GM19240 (cell line): ENCODE results near the gene TMEM255B.
A peak's percentile ranks its signal among the peaks of the same experiment; 100 is the strongest.
"Not testable (repeated sequence)": the region's sequence is repeated elsewhere in the genome, so short reads cannot be mapped to it uniquely, and the experiment has no call there.

Experiments used
- DNase-seq: peaks from one replicate; pipeline ENCODE4 v3.0.0; 2011; ENCODE audit warnings: low spot score; ENCODE audit not compliant: insufficient read length

The TMEM255B gene

DNA sequence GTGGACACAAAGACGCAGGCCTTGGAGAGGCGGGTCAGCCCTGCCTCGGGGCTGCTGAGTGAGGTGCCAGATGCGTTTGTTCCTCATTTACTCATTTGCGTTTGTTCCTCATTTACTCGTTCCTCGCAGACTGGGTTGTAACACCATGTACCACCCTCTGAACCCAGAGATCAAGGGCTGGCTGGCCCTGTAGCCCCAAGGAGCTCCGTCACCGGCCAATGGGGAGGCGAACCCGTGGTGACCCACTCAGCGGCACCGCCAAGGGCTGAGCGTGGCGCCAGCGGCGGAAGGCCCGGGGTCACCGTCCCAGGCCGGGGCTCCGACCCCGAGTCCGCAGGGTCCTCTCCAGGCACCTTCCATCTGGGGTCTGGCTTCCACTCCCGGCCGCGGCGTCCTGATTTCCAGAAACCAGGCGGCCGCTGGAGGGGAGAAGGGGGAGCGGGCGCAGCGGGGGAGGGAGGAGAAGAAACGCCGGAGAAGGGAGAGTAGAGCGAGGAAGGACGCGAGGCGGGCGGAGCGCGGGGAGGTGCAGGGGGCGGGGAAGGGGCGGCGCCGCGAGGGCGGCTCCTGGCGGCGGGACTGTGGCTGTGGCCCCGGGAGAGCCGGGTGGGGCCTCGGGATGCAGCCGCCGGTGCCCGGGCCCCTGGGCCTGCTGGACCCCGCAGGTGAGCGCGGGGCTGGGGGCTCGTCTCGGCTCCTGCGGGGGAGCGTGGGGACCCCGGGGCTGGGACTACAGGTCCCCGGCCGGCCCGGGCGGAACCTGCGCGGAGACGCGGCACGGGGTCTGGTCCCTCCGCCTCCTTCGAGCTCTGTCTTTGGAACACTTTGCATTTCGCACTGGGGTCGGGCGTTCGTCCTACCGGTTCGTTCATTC, at the start of gene TMEM255B:
TSS of gene TMEM255B (plus strand) at position 576 of the 874 bp plus-strand sequence. CDS start at position 620, 44 bp downstream.
- DNase-seq, result peak; percentile 94

DNA sequence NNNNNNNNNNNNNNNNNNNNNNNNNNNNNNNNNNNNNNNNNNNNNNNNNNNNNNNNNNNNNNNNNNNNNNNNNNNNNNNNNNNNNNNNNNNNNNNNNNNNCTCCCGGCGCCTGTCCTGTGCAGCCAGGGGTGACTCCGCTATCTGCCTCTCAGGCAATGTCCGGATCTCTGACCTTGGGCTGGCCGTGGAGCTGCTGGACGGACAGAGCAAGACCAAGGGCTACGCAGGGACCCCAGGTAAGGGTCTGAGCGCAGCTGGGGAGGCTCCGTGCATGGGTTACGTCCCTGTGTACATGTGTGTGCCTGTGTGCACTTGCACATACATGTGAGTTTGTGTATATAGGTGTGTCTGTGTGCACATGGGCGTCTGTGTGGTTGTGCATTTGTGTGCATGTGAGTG, 36.1 kb upstream of the TMEM255B start:
- no peak for DNase-seq

DNA sequence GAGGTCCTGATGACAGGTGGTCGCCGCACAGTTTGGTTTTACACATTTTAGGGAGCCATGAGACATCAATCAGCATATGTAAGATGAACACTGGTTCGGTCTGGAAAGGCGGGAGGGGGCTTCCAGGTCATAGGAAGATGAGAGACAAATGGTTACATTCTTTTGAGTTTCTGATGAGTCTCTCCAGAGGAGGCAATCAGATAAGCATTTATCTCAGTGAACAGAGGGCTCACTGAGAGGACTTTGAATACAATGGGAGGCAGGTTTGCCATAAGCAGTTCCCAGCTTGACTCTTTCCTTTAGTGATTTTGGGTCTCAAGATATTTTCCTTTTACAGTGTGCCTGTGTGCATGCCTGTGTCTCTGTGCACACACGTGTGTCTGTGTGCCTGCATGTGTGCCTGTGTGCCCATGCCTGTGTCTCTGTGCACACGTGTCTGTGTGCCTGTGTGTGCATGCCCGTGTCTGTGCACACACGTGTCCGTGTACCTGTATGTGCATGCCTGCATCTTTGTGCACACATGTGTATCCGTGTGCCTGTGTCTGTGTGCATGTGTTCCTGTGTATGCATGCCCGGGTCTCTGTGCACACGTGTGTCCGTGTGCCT, 35.5 kb upstream of the TMEM255B start:
- no peak for DNase-seq

DNA sequence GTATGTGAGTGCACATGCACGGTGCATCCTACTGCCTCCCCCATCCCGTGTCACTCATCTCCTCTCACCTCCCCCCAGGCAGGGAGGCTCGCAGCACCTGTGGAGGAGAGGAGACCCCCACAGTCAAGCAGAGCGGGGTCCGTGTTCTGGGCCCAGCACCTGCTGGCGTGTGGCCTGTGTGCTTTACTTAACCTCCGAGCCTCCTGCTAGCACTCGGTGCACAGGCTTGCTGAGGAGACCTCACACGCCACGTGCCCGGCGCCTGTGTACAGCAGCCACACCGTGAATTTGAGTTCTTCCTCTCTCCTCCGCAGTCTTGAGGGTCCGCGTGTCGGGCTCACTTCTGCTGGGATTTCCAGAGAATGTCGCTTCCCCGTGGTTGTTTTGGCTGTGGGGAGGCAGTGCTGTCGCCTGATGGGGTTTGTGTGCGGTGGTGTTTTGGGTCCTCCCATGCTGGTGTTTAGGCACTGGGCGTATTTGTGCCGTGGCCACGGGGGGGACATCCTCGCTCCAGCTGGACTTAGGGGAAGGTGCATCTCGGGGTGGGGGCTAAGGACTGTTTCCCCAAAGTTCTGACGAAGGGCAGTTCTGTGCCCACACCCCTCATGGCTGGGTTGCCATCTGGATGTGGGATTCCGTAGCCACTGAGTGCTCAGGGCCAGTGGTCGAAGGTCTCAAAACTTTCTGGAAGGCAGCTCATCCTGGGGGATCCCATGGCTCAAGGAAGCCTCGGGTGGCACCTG, 34.8 kb upstream of the TMEM255B start:
- DNase-seq, result no peak

DNA sequence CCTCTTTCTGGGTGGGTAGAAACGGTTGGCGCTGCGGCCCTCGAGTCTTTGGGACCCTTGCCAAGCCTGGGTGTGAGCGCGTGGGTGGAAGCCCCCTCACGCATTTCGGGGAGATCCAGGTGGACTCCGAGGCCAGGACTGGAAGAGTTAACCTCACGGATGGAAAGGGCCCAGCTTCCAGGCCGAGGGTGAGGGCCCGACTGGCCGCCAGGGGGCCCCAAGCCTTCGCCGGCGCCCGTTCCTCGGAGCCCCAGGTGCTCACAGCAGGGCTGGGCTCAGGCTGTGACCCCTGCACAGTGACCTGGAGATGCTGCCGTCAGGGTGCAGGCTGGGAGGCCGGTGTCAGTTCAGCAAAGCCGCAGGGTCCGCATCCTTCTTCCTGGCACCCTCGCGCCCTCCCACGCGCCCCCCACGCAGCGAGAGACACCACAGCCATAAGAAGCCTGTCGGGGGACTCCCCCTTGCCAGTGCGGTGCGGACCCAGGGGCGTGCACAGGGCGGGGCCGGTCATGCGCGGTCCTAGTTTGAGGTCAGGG, 34.2 kb upstream of the TMEM255B start:
- DNase-seq, result peak; percentile 48

DNA sequence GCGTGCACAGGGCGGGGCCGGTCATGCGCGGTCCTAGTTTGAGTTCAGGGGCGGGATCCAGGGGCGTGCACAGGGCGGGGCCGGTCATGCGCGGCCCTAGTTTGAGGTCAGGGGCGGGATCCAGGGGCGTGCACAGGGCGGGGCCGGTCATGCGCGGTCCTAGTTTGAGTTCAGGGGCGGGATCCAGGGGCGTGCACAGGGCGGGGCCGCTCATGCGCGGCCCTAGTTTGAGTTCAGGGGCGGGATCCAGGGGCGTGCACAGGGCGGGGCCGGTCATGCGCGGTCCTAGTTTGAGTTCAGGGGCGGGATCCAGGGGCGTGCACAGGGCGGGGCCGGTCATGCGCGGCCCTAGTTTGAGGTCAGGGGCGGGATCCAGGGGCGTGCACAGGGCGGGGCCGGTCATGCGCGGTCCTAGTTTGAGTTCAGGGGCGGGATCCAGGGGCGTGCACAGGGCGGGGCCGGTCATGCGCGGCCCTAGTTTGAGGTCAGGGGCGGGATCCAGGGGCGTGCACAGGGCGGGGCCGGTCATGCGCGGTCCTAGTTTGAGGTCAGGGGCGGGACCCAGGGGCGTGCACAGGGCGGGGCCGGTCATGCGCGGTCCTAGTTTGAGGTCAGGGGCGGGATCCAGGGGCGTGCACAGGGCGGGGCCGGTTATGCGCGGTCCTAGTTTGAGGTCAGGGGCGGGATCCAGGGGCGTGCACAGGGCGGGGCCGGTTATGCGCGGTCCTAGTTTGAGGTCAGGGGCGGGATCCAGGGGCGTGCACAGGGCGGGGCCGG, 33.5 kb upstream of the TMEM255B start:
- not testable (repeated sequence) for DNase-seq

DNA sequence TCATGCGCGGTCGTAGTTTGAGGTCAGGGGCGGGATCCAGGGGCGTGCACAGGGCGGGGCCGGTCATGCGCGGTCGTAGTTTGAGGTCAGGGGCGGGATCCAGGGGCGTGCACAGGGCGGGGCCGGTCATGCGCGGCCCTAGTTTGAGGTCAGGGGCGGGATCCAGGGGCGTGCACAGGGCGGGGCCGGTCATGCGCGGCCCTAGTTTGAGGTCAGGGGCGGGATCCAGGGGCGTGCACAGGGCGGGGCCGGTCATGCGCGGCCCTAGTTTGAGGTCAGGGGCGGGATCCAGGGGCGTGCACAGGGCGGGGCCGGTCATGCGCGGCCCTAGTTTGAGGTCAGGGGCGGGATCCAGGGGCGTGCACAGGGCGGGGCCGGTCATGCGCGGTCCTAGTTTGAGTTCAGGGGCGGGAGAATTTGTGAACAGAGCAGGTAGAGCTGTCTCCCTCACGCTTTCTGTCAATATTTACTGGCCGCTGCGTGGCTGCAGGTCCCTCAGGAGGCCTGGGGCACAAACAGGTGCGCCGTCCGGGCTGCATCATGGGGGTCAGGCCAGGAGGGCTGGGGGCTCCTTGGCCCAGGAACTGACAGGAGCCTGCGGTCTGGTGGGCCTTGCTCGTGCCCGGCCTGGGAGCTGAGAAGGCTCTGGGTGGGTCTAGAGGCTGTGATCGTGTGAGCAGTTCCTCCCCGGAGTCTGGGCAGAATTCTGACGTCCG, 32.8 kb upstream of the TMEM255B start:
- DNase-seq, result not testable (repeated sequence)

DNA sequence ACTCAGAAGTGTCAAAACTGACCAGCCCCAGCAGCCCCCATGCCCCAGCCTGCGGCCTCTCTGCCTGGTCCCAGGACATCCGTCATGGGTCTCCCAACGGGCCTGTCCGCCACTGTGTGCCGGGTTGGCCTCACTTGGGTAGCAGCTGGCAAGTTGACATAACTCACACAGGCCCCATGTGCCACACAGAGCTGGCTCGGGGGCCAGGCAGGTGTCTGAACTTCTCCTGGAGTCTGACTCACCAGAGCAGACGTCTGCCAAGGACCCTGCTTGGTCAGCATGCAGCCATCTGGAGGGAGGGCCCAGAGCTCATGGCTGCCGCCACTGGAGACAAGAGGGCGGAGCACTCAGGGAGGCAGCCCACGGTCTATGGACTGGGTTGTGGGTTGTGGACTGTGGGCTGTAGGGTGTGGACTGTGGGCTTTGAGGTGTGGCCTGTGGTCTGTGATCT, 32.0 kb upstream of the TMEM255B start:
- DNase-seq, result no peak

DNA sequence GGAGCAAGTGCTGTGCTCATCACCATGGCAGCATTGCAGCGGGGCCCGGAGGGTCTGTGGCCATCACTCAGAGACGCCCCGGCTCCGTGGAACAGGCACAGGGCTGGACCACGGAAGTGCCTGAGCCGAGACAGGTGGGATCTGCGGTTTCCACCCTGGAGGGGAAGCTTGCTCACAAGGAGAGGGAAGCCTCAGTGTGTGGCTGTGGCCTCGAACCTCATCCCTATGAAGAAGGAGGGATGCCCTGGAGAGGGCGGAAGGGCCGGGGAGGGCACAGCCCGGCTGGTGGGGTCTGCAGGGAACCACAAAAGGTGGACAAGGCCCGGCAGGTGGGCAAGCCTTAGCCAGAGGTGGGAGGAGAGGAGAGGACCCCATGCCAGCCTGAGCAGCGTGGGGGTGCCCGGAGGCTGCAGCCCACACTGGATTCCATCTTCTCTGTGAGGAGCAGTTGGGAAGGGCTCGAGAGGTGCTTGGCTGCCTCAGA, 30.4 kb upstream of the TMEM255B start:
- no peak for DNase-seq

DNA sequence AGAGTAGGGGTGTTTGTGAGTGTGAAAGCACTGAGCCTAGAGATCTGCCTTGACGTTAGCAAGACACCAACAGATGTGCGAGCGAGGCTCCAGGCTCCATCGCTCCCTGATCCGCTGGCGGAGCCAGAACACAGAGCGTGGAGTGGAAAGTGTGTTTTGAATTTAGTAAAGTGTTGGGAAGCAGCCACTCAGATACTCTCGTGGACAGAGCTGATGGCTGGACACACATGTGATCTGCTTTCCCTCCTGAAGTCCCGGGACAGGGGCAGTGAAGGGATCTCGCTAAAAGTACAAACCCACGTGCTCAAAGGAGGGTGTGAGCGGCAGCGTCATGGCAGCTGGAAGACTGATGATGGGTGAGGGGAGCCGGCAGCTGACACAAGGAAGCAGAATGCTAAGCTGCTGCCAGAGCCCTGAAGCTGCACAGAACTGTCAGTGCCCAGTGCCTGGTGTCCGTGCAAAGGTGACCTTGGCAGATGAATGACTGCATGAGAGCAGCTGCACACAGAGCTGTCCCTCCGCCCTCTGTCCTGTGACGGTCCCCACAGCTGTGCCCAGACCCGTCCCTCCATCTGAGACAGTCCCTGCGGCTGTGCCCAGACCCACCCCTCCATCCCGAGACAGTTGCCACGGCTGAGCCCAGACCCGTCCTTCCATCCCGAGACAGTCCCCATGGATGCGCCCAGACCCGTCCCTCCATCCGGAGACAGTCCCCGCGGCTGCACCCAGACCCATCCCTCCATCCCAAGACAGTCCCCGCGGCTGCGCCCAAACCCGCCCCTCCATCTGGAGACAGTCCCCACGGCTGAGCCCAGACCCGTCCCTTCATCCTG, 29.6 kb upstream of the TMEM255B start:
- DNase-seq, result no peak

DNA sequence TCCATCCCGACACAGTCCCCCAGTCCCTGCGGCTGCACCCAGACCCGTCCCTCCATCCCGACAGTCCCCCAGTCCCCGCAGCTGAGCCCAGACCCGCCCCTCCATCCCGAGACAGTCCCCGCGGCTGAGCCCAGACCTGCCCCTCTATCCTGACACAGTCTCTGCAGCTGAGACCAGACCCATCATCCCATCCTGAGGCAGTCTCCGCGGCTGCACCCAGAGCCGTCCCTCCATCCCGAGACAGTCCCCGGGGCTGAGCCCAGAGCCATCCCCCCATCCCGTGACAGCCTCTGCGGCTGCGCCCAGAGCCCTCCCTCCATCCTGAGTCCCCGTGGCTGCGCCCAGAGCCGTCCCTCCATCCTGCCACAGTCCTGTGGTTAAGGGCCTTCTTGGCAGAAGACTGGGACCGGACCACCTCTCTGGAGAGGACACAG, 28.8 kb upstream of the TMEM255B start:
- DNase-seq, result no peak

DNA sequence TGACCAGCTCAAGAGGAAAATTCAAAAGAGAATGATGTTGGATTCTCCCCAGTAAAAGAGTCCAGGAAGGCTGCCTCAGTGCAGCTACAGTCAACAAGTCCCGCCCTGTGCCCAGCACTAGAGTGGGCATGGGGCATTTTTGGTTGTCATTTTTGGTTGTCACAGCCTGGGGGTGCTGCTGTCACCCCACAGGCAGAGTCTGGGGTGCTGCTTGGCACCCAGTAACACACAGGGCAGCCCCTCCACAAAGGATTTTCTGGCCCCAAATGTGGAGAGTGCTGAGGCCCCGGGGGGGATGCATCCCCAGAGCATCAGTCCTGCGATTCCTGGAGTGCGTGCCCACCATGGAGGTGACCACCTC, 28.2 kb upstream of the TMEM255B start:
- DNase-seq, result no peak

DNA sequence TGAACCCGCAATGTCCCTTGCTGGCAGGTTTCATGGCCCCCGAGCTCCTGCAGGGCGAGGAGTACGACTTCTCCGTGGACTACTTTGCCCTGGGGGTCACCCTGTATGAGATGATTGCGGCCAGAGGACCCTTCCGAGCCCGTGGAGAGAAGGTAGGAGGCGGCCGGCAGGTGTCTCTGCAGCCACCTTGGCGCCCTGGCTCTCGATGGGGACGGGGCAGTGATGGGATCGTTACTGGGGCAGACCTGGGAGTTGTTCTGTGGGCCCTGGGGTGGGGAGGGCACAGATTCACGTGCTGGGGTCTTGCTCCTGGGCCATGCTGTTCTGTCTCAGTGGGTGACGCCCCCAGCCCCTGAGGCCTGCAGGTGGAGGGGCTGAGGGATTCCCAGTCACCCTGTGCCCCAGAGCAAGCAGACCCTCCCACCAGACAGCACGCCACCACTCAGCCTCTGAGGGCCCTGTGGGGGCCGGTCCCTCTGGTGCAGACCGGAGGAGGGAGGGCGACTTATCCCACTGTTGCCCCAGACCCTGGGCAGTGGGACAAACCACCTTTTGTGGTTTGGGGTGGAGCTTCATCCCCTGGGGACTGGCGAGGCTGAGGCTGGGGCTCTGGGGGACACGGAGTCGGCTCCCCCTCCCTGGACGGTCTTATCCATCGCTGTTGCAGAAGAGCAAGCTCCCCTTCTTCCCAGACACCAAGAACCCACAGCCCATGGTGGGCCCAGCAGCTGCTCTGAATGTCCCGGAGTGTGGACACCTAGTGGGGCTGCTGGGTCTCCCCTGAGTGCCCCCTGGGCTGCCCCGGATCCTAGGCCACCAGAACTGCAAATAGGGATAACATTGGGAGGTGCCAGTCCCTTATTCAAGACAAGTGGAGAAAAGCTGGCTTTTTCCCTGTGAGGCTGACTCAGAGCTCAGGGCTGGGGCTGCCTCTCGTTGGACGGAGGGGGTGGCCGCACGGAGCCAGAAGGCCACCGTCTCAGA, 27.5 kb upstream of the TMEM255B start:
- no peak for DNase-seq

DNA sequence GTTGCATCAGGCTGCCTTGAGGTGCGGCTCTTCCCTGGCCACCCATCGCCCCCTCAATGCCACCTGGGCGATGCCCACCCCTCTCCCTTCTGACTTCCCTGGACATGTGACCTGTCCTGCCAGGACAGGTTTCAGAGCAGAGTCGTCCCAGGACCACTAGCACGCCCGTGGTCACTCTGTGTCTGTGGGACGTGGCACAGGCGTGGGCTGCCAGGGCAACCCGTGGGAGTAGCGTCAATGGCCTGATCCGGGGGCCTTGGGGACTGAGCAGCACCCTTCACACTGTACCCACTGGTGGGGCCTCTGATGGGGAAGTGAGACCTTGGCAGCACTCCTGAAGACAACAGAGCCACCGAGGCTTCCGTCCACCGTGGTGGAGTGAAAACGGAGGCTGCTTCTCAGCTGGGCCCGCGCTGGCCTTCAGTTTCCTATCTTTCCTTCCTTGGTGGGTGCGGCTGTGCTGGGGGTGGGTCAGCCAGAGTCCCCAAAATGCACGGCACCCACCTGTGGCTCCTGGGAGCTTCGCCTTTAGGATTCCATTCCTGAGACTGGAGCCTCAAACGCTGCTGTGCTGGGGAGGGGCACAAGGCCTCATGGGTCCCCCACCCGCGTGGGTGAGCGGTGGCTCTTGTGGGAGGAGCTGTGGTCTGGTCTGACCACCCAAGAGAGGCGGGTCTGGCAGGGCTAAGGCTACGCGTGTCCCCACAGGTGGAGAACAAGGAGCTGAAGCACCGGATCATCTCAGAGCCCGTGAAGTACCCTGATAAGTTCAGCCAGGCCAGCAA, 26.7 kb upstream of the TMEM255B start:
- DNase-seq, result no peak

DNA sequence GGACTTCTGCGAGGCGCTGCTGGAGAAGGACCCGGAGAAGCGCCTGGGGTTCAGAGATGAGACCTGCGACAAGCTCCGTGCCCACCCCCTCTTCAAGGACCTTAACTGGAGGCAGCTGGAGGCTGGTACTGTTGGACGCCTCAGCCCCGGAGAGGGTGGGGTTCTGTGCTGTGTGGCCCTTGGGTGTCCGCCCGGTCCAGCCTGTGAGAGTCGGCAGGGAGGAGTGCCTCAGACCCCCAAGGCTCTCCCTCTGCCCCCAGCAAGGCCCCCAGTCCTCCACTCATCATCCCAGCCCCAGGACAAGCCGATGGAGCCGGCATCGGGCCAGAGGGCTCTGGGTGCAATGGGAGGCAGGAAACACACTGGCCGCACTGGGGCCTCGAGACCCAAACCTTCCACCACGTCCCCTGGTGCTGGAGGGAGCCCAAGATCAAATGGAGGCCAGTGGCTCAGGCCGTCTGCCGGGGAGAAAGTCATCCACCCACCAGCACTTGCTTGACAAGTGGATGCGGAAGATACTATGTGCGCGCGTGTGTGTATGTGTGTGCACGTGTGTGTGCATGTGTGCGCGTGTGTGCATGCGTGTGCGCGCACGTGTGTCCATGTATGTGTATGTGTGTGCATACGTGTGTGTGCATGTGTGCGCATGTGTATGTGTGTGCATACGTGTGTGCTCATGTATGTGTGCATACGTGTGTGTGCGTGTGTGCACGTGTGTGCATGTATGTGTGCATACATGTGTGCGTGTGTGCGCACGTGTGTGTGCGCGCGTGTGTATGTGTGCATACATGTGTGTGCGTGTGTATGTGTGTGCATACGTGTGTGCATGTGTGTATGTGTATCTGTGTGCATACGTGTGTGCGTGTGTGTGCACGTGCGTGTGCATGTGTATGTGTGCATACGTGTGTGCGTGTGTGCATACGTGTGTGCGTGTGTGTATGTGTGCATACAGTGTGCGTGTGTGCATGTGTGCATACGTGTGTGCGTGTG, 25.8 kb upstream of the TMEM255B start:
- DNase-seq, result no peak
